ENCODE results near the gene TEX54.
"Not testable (repeated sequence)": the region's sequence is repeated elsewhere in the genome, so short reads cannot be mapped to it uniquely, and the experiment has no call there.

Gene TEX54

DNA sequence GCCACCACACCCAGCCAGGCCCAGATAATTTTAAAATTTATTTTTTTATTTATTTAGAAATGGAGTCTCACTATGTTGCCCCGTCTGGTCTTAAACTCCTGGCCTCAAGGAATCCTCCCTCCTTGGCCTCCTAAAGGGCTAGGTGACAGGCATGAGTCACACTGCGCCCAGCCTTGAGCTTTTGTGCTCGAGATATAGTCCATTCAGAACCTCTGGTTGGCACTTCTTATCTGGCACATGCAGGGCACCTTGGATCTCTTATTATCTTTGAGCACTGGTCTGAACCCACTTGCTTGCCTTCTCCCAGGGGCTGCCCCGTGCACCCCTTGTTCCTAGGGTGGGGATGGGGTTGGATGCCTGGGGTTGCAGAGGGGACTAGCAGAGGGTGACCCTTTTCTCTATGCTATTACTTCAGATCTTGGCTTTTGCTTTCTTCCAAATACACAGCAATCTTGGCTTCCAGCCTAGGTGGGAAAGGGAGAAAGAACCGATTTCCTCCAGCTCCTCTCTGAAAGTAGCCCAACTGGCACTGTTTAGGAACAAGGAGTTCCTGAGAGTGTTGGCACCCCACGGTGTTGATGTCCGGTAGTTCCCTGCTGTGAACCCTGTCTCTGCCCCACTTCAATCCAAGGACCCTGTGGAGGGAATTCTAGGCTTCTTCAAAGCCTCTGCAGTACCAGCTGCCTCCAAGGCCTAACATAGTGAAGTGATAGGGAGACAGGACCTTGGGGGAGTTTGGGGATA, 46.8 kb upstream of the TEX54 start:
- TF ChIP-seq, protein P1, sequence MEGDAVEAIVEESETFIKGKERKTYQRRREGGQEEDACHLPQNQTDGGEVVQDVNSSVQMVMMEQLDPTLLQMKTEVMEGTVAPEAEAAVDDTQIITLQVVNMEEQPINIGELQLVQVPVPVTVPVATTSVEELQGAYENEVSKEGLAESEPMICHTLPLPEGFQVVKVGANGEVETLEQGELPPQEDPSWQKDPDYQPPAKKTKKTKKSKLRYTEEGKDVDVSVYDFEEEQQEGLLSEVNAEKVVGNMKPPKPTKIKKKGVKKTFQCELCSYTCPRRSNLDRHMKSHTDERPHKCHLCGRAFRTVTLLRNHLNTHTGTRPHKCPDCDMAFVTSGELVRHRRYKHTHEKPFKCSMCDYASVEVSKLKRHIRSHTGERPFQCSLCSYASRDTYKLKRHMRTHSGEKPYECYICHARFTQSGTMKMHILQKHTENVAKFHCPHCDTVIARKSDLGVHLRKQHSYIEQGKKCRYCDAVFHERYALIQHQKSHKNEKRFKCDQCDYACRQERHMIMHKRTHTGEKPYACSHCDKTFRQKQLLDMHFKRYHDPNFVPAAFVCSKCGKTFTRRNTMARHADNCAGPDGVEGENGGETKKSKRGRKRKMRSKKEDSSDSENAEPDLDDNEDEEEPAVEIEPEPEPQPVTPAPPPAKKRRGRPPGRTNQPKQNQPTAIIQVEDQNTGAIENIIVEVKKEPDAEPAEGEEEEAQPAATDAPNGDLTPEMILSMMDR (IDR thresholded peaks at IDR 0.05; ENCODE audit: insufficient read depth, low read depth, low read length, missing control alignments): no peak
- DNase-seq (ENCODE audit: low read depth): no peak
- H3K4me3 ChIP-seq (ENCODE audit: low read length): no peak overlapping the region

DNA sequence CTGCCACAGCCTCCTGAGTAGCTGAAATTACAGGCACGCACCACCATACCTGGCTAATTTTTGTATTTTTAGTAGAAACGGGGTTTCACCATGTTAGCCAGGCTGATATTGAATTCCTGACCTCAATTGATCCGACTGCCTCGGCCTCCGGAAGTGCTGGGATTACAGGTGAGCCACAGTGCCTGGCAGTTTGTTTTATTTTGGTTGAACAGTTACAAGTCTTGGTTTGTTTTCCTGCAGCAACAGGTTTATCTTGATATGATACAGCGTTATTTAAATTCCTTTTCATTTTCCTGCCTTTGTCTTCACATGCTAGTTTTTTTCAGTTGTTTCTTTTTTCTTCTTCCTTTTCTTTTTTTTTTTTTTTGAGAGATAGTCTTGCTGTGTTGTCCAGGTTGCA, 44.1 kb upstream of the TEX54 start:
- DNase-seq (ENCODE audit: low read depth): no peak
- TF ChIP-seq, protein P1 (IDR thresholded peaks at IDR 0.05; ENCODE audit: insufficient read depth, low read depth, low read length, missing control alignments): no peak
- H3K4me3 ChIP-seq (ENCODE audit: low read length): no peak overlapping the region

DNA sequence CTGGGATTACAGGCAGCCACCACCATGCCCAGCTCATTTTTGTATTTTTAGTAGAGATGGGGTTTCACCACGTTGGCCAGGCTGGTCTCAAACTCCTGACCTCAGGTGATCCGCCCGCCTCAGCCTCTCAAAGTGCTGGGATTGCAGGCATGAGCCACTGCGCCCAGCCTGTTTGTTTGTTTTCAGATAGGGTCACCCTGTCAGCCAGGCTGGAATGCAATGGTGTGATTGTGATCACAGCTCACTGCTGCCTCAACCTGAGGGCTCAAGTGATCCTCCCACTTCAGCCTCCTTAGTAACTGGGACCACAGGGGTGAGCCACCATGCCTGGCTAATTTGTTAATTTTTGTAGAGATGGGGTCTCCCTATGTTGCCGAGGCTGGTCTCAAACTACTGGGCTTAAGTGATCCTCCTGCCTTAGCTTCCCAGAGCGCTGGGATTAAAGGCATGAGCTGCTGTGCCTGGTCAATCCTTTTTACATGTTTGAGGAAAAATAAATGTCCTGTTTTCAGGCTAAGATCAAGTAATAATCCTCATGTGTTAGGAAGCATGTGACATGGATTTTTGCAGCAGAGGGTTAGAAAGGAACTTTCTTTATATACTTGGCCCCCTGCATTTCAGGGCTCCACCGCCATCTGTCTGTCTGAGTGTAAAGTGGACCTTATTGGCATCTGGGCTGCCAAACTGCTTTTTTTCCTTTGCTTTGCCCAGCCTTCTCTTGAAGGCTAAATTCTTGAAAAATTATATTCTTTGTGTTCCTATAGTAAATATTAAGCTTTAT, 43.2 kb upstream of the TEX54 start:
- no peak overlapping the region for H3K4me3 ChIP-seq (ENCODE audit: low read length)
- TF ChIP-seq, protein P1 (IDR thresholded peaks at IDR 0.05; ENCODE audit: insufficient read depth, low read depth, low read length, missing control alignments): no peak
- DNase-seq (ENCODE audit: low read depth): no peak

DNA sequence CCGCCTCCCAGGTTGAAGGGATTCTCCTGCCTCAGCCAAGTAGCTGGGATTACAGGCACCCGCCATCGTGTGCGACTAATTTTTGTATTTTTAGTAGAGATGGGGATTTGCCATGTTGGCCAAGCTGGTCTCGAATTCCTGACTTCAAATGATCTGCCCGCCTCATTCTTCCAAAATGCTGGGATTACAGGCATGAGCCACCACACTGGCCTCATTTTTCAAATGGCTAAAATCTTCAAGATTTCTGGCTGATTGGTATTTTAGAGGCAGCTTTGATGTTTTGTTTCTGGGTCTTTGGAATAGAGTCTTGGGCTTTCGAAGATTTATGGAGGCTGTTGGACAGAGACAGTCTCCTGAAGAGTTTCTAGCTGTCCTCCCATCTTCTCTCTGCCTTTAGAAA, 42.2 kb upstream of the TEX54 start:
- DNase-seq (ENCODE audit: low read depth): no peak
- no peak overlapping the region for H3K4me3 ChIP-seq (ENCODE audit: low read length)
- TF ChIP-seq, protein P1 (IDR thresholded peaks at IDR 0.05; ENCODE audit: insufficient read depth, low read depth, low read length, missing control alignments): no peak

DNA sequence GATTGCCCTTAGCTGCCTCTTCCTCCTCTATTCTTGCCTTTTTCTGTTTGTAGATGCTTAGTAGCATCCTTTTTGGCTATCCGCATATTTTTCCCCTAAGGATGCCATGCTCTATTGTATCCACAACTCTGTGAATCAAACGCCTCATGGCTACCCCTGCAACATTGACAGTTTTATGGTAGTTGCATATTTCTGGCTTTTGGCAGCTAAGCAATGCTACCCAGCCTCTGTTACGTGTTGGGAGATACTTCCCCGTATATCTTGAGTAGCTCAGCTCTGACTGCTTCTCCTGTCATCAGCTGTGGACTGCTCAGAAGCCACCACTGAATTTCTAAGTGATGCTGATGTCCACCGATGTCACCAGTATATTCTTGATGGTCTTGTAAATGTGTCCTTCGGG, 33.0 kb upstream of the TEX54 start:
- DNase-seq (ENCODE audit: low read depth): no peak
- TF ChIP-seq, protein P1 (IDR thresholded peaks at IDR 0.05; ENCODE audit: insufficient read depth, low read depth, low read length, missing control alignments): no peak
- H3K4me3 ChIP-seq (ENCODE audit: low read length): no peak overlapping the region

DNA sequence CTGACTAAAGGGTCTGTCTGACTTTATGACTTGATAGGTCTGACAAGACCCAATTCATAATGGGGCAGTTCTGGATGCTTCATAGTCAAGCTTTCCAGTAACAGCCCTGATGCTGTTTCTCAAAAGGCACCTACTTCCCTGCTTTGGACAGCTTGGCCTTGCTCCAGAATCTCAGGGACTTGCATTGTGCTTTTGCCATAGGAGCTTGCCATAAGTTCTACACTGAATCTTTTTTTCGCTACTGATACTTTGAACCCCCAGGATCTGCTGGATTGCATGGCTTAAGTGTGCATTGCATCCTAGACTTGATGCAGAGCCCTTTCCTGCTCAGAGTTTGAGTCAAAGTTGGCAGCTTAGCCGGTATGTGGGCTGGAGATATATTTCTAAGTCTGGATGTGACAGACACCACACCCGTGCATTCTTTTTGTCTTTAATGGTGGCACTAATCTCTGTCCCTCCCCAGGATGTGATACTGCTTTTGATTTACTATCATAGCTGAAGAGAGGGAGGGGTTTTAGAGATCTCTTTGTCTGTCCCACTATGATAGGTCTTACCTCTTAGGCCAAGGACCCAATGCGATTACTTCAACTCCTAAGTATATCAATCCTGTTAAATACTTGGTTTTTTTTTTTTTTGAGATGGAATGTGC, 31.2 kb upstream of the TEX54 start:
- TF ChIP-seq, protein P1 (IDR thresholded peaks at IDR 0.05; ENCODE audit: insufficient read depth, low read depth, low read length, missing control alignments): no peak
- no peak for DNase-seq (ENCODE audit: low read depth)
- H3K4me3 ChIP-seq (ENCODE audit: low read length): no peak overlapping the region

DNA sequence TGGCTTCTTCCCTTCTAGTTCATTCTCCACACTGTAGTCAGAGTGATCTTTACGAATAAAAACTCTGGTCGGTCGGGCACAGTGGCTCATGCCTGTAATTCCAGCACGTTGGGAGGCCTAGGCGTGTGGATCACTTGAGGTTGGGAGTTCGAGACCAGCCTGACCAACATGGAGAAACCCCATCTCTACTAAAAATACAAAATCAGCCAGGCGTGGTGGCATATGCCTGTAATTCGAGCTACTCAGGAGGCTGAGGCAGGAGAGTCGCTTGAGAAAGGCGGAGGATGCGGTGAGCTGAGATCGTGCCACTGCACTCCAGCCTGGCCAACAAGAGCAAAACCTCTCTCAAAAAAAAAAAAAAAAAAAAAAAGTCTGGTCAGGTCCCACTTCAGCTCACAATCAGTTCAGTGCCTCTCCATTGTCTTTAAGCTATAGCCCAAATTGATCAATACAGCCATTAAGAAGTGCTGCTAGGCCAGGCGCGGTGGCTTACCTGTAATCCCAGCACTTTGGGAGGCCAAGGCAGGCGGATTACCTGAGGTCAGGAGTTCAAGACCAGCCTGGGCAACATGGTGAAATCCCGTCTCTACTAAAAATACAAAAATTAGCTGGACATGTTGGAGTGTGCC, 29.0 kb upstream of the TEX54 start:
- H3K4me3 ChIP-seq (ENCODE audit: low read length); DNase-seq (ENCODE audit: low read depth): not testable (repeated sequence)
